ENCODE measurements around the gene PCDHGB1.
"Not testable (repeated sequence)": the region's sequence is repeated elsewhere in the genome, so short reads cannot be mapped to it uniquely, and the experiment has no call there.

Gene PCDHGB1

GRCh38 chr5:141384471-141385267, 34.8 kb downstream of the PCDHGB1 start:
- no peak for DNase-seq

DNA sequence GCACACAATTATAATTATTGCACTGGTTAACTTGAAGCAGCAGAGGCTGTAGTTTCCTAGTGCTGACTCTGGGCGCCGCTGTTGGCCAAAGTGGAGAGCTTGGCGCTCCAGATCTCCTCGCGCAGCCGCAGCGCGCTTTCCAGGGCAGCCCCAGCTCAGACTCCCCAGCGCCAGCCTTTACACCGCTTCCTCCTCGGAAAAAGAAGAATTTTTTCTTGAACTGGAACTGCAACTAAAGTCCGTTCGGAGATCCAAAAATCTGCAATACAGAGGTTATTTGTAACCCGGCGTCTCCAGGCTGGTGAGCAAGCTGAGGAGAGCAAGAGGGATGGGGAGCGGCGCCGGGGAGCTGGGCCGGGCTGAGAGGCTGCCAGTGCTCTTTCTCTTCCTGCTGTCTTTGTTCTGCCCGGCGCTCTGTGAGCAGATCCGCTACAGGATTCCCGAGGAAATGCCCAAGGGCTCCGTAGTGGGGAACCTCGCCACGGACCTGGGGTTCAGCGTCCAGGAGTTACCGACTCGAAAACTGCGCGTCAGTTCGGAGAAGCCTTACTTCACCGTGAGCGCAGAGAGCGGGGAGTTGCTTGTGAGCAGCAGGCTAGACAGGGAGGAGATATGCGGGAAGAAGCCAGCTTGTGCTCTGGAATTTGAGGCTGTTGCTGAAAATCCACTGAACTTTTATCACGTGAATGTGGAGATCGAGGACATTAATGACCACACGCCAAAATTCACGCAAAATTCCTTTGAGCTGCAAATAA, 37.8 kb downstream of the PCDHGB1 start, which contains the start of gene PCDHGB4:
PCDHGB4 (plus strand) TSS at position 142 of the 755 bp plus-strand sequence; CDS start at position 329, 187 bp downstream.
- DNase-seq: peak; percentile 83

GRCh38 chr5:141388661-141389060, 38.8 kb downstream of the PCDHGB1 start:
- no peak for DNase-seq

DNA sequence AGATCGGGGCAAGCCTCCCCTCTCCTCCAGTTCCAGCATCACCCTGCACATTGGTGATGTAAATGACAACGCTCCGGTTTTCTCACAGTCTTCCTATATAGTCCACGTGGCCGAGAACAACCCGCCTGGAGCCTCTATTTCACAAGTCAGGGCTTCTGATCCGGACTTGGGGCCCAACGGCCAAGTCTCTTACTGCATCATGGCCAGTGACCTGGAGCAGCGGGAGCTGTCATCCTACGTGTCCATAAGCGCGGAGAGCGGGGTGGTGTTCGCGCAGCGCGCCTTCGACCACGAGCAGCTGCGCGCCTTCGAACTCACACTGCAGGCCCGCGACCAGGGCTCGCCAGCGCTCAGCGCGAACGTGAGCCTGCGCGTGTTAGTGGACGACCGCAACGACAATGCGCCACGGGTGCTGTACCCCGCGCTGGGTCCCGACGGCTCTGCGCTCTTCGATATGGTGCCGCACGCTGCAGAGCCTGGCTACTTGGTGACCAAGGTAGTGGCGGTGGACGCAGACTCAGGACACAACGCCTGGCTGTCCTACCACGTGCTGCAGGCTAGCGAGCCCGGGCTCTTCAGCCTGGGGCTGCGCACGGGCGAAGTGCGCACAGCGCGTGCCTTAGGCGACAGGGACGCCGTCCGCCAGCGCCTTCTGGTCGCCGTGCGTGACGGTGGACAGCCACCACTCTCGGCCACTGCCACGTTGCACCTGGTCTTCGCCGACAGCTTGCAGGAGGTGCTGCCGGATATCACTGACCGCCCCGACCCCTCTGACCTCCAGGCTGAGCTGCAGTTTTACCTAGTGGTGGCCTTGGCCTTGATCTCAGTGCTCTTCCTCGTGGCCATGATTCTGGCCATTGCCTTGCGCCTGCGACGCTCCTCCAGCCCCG, 39.5 kb downstream of the PCDHGB1 start:
- DNase-seq: no peak

DNA sequence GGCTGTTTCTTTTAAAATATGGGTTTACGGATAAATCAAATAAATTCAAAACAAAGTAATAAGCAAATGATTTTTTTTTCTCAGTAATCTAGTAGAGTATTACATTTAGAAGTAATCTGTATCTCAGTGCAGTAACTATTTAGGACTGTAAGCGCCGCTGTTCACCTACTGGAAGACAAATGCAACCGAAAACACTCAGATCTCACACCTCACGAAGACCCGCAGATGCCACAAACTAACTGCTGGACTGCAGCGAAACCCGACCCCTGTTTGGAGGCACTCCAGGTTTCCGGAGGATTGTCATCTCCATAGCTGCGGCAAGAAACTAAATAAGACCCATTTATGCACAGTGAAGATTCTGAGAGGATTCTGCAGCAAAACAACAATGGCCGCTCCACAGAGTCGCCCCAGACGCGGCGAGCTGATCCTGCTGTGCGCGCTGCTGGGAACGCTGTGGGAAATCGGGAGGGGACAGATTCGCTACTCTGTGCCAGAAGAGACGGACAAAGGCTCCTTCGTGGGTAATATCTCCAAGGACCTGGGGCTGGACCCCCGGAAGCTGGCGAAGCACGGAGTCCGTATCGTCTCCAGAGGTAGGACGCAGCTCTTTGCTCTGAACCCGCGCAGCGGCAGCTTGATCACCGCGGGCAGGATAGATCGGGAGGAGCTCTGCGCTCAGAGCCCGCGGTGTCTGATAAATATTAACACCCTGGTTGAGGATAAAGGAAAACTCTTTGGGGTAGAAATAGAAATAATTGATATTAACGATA, 42.7 kb downstream of the PCDHGB1 start, which contains the start of gene PCDHGA8:
PCDHGA8 (plus strand) TSS at position 205 of the 770 bp plus-strand sequence; CDS start at position 386, 181 bp downstream.
- DNase-seq: no peak

DNA sequence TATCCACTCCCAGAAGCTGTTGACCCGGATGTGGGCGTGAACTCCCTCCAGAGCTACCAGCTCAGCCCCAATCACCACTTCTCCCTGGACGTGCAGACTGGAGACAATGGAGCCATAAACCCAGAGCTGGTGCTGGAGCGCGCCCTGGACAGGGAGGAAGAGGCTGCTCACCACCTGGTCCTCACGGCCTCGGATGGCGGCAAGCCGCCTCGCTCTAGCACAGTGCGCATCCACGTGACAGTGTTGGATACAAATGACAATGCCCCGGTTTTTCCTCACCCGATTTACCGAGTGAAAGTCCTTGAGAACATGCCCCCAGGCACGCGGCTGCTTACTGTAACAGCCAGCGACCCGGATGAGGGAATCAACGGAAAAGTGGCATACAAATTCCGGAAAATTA, 43.4 kb downstream of the PCDHGB1 start:
- DNase-seq: no peak

DNA sequence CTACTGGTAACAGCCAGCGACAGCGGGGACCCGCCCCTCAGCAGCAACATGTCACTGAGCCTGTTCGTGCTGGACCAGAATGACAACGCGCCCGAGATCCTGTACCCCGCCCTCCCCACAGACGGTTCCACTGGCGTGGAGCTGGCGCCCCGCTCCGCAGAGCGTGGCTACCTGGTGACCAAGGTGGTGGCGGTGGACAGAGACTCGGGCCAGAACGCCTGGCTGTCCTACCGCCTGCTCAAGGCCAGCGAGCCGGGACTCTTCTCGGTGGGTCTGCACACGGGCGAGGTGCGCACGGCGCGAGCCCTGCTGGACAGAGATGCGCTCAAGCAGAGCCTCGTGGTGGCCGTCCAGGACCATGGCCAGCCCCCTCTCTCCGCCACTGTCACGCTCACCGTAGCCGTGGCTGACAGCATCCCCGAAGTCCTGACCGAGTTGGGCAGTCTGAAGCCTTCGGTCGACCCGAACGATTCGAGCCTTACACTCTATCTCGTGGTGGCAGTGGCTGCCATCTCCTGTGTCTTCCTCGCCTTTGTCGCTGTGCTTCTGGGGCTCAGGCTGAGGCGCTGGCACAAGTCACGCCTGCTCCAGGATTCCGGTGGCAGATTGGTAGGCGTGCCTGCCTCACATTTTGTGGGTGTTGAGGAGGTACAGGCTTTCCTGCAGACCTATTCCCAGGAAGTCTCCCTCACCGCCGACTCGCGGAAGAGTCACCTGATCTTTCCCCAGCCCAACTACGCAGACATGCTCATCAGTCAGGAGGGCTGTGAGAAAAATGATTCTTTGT, 44.7 kb downstream of the PCDHGB1 start:
- not testable (repeated sequence) for DNase-seq

- DNase-seq: not testable (repeated sequence)
These were observed 48.1 kb downstream of the PCDHGB1 start, which contains the start of gene PCDHGB5 for GRCh38 chr5:141397756-141398551. TSS of gene PCDHGB5 (plus strand) at chr5:141397947. CDS start at chr5:141398128, 181 bp downstream.

DNA sequence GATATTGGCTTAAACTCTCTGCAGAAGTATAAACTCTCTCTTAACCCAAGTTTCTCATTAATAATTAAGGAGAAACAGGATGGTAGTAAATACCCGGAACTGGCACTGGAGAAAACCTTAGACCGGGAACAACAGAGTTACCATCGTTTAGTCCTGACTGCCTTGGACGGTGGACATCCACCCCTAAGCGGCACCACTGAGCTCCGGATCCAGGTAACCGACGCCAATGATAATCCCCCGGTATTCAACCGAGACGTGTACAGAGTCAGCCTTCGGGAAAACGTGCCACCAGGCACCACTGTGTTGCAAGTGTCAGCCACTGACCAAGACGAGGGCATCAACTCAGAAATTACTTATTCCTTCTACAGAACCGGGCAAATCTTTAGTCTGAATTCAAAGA, 48.7 kb downstream of the PCDHGB1 start:
- no peak for DNase-seq

DNA sequence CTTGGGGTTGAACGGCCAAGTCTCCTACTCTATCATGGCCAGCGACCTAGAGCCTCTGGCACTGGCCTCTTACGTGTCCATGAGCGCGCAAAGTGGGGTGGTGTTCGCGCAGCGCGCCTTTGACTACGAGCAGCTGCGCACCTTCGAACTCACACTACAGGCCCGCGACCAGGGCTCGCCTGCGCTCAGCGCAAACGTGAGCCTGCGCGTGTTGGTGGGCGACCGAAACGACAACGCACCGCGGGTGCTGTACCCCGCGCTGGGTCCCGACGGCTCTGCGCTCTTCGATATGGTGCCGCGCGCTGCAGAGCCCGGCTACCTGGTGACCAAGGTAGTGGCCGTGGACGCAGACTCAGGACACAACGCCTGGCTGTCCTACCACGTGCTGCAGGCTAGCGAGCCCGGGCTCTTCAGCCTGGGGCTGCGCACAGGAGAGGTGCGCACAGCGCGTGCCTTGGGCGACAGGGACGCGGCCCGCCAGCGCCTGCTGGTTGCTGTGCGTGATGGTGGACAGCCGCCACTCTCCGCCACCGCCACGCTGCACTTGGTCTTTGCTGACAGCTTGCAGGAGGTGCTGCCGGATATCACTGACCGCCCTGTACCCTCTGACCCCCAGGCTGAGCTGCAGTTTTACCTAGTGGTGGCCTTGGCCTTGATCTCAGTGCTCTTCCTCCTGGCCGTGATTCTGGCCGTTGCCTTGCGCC, 49.8 kb downstream of the PCDHGB1 start:
- no peak for DNase-seq

Measured in islet precursor cell (in vitro differentiated cells).